Neural cell (in vitro differentiated cells): Measurements from ENCODE around the gene MYPN. TPM values are rescaled to one million over a fixed set of nuclear protein-coding genes. Genes with fewer than 3 reads are reported as not detected.

ENCODE experiments used
- H2AFZ ChIP-seq: fragments of 200-600, 300-800 bp; sonication (generic), shearing (Covaris generic); 2 replicates; pipeline ENCODE4 v1.6.0; 2014; ENCODE audit warnings: low read depth, mild to moderate bottlenecking, antibody characterized with exemption, low read length, moderate library complexity
- H3F3A ChIP-seq: fragments of 200-600 bp; shearing (Covaris generic); 2 replicates; pipeline ENCODE4 v1.6.1; 2016; ENCODE audit warnings: mild to moderate bottlenecking, moderate library complexity, mixed read lengths, antibody characterized with exemption, low read length; ENCODE audit not compliant: insufficient read depth, poor library complexity, severe bottlenecking
- H3K27ac ChIP-seq: fragments of 200-600, 300-800 bp; sonication (generic), shearing (Covaris generic); 2 replicates; pipeline ENCODE4 v1.5.1; 2014; ENCODE audit warnings: mild to moderate bottlenecking, low read length, moderate library complexity
- H3K27me3 ChIP-seq: fragments of 300-800, 200-600 bp; sonication (generic), shearing (Covaris generic); 2 replicates; pipeline ENCODE4 v1.6.0; 2014; ENCODE audit warnings: mild to moderate bottlenecking, low read depth, low read length, moderate library complexity; ENCODE audit not compliant: insufficient read depth
- H3K36me3 ChIP-seq: fragments of 300-800, 200-600 bp; sonication (generic), shearing (Covaris generic); 2 replicates; pipeline ENCODE4 v1.5.1; 2014; ENCODE audit warnings: mild to moderate bottlenecking, antibody characterized with exemption, low read length, moderate library complexity; ENCODE audit not compliant: insufficient read depth
- H3K4me2 ChIP-seq: fragments of 300-800, 200-600 bp; sonication (generic), shearing (Covaris generic); 2 replicates; pipeline ENCODE4 v1.6.0; 2014; ENCODE audit warnings: mild to moderate bottlenecking, low read length
- H3K4me3 ChIP-seq: fragments of 300-800, 200-600 bp; sonication (generic), shearing (Covaris generic); 2 replicates; pipeline ENCODE4 v1.5.1; 2014; ENCODE audit warnings: mild to moderate bottlenecking, low read length, moderate library complexity
- H3K79me2 ChIP-seq: fragments of 200-600 bp; shearing (Covaris generic); replicated peaks from 2 replicates; pipeline ENCODE4 v1.6.0; 2014; ENCODE audit warnings: mild to moderate bottlenecking, low read length, moderate library complexity; ENCODE audit not compliant: insufficient read depth
- H3K9ac ChIP-seq: fragments of 300-800, 200-600 bp; sonication (generic), shearing (Covaris generic); 2 replicates; pipeline ENCODE4 v1.6.1; 2016; ENCODE audit warnings: mild to moderate bottlenecking, low read length, mixed read lengths
- H3K9me2 ChIP-seq: fragments of 200-600 bp; shearing (Covaris generic); 2 replicates; pipeline ENCODE4 v1.6.1; 2016; ENCODE audit warnings: mild to moderate bottlenecking, low read length, mixed read lengths; ENCODE audit not compliant: insufficient read depth
- H3K9me3 ChIP-seq: fragments of 200-600, 300-800 bp; sonication (generic), shearing (Covaris generic); 2 replicates; pipeline ENCODE4 v1.6.1; 2016; ENCODE audit warnings: mild to moderate bottlenecking, mixed run types, low read length, moderate library complexity, mixed read lengths
- H4K20me1 ChIP-seq: fragments of 200-600 bp; shearing (Covaris generic); 2 replicates; pipeline ENCODE4 v1.6.1; 2016; ENCODE audit warnings: mild to moderate bottlenecking, mixed run types; ENCODE audit not compliant: insufficient read depth
- CTCF ChIP-seq: fragments of 450-650 bp; IDR thresholded peaks from 2 replicates; pipeline ENCODE4 v1.5.1; 2014; ENCODE audit warnings: antibody characterized with exemption, mild to moderate bottlenecking, moderate library complexity; ENCODE audit not compliant: poor library complexity, severe bottlenecking
- EP300 ChIP-seq: fragments of 450-650 bp; conservative IDR thresholded peaks from 2 replicates; pipeline ENCODE4 v1.6.1; 2014; ENCODE audit warnings: antibody characterized with exemption, mild to moderate bottlenecking, moderate library complexity; ENCODE audit not compliant: poor library complexity, severe bottlenecking
- EZH2 ChIP-seq: fragments of 200-600, 300-800 bp; shearing (Covaris generic), sonication (generic); IDR thresholded peaks from 2 replicates; pipeline ENCODE4 v1.6.1; 2014; ENCODE audit warnings: antibody characterized with exemption, low read length, borderline replicate concordance, mild to moderate bottlenecking; ENCODE audit not compliant: insufficient read depth, poor library complexity, severe bottlenecking
- MXI1 ChIP-seq: fragments of 450-650 bp; conservative IDR thresholded peaks from 2 replicates; pipeline ENCODE4 v1.6.1; 2014; ENCODE audit warnings: antibody characterized with exemption, mild to moderate bottlenecking; ENCODE audit not compliant: poor library complexity, severe bottlenecking
- POLR2AphosphoS5 ChIP-seq: IDR thresholded peaks from 2 replicates; pipeline ENCODE4 v1.6.1; 2012
- RAD21 ChIP-seq: fragments of 450-650 bp; conservative IDR thresholded peaks from 2 replicates; pipeline ENCODE4 v1.6.1; 2014; ENCODE audit warnings: antibody characterized with exemption, mild to moderate bottlenecking, moderate library complexity
- REST ChIP-seq: IDR thresholded peaks from 2 replicates; pipeline ENCODE4 v1.6.1; 2012; ENCODE audit warnings: borderline replicate concordance
- SMC3 ChIP-seq: fragments of 450-650 bp; conservative IDR thresholded peaks from 2 replicates; pipeline ENCODE4 v1.6.1; 2014; ENCODE audit warnings: antibody characterized with exemption, mild to moderate bottlenecking, moderate library complexity; ENCODE audit not compliant: poor library complexity
- TAF1 ChIP-seq: IDR thresholded peaks from 2 replicates; pipeline ENCODE4 v1.6.1; 2012; ENCODE audit warnings: low read depth
- polyA plus RNA-seq: library from polyadenylated mRNA; depleted of rRNA; stranded (reverse); fragments of >200 nt; gene quantifications from 2 replicates; pipeline ENCODE4 v1.2.3, GENCODE V29; 2014

The MYPN gene
- polyA plus RNA-seq, 1 donor from 2014 or later: not detected

DNA sequence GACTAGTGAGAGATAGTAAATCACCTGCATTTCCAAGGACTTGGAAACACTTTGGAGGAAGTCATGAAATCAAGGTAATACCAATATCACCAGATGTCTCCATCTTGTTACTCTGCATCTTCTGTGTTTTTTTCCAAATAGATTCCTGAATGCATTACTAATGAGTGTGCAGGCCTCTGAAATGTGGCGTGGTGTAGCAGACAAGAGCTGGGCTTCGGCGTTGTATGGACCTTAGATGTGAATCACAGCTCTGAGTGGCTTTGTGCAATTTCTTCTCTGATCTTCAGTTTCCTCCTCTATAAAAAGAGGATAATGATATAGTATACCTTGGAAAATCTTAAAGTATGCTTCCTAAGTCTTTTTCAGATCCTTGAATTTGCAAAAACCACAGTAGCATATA is 9.6 kb upstream of the MYPN start:
- Histone ChIP-seq H3K4me3 (no peak overlapping the region), H3K4me2 (no peak overlapping the region), H3K9me3 (no peaks in the 10 kb centered on the region), H3K79me2 (no peaks in the 10 kb centered on the region), H3F3A (no peaks in the 10 kb centered on the region), H3K9me2 (no peaks in the 10 kb centered on the region), H2AFZ (no peak overlapping the region), H3K27ac (no peak overlapping the region), H3K9ac (no peak overlapping the region), H3K27me3 (no peaks in the 10 kb centered on the region), H4K20me1 (no peaks in the 10 kb centered on the region), H3K36me3 (no peaks in the 10 kb centered on the region)
- TF ChIP-seq EP300 (no peak), CTCF (no peak), TAF1 (no peak), RAD21 (no peak), REST (no peak), EZH2 (no peak), SMC3 (no peak), POLR2AphosphoS5 (no peak), MXI1 (no peak)

- Histone ChIP-seq H3K36me3 (no peaks in the 10 kb centered on the region), H3K79me2 (no peaks in the 10 kb centered on the region), H3K9ac (no peak overlapping the region), H3K9me2 (no peaks in the 10 kb centered on the region), H2AFZ (no peak overlapping the region), H4K20me1 (no peaks in the 10 kb centered on the region), H3K9me3 (no peaks in the 10 kb centered on the region), H3F3A (no peaks in the 10 kb centered on the region), H3K27me3 (no peaks in the 10 kb centered on the region), H3K4me3 (no peak overlapping the region), H3K4me2 (no peak overlapping the region), H3K27ac (no peak overlapping the region)
- TF ChIP-seq EP300 (no peak), REST (no peak)
These were observed 8.2 kb upstream of the MYPN start for GRCh38 chr10:68101066-68101465.
